Esophagus muscularis mucosa (tissue), 4 donors: Measurements from ENCODE around the gene TMEM143. TPM values are rescaled to one million over a fixed set of nuclear protein-coding genes. Genes with fewer than 3 reads are reported as not detected.
A peak's percentile ranks its signal among the peaks of the same experiment; 100 is the strongest.

ENCODE experiments used
- DNase-seq: peaks from one replicate; pipeline ENCODE4 v3.0.0-alpha.2; 2017; ENCODE audit errors: extremely low spot score
- H3K27ac ChIP-seq, 4 donors: fragments of 200-600 bp; sonication (generic); replicated peaks in 1 of 4; 1 replicate in 3 of 4; 2 replicates in 1 of 4; pipeline ENCODE4 v1.5.1; 2016 to 2019; ENCODE audit warnings: mild to moderate bottlenecking in 1 of 4
- H3K27me3 ChIP-seq, 4 donors: fragments of 200-600 bp; sonication (generic); one replicate each; pipeline versions ENCODE4 v1.5.1 to v1.6.0; 2016 to 2019
- H3K36me3 ChIP-seq, 4 donors: fragments of 200-600 bp; sonication (generic); one replicate each; pipeline ENCODE4 v1.5.1; 2016 to 2019
- H3K4me1 ChIP-seq, 4 donors: fragments of 200-600 bp; sonication (generic); one replicate each; pipeline ENCODE4 v1.5.1; 2016 to 2019
- H3K4me3 ChIP-seq, 4 donors: fragments of 200-600 bp; sonication (generic); 1 replicate in 2 of 4; 2 replicates in 2 of 4; pipeline ENCODE4 v1.5.1; 2016 to 2019; ENCODE audit warnings: mild to moderate bottlenecking in 4 of 4, moderate library complexity in 1 of 4
- H3K9me3 ChIP-seq, 4 donors: fragments of 200-600 bp; sonication (generic); 1 replicate in 3 of 4; 2 replicates in 1 of 4; pipeline ENCODE4 v1.5.1; 2016 to 2019
- CTCF ChIP-seq, 3 experiments: fragments of 200-600 bp in 2 of 3; fragments of 450-650 bp in 1 of 3; sonication (generic) in 2 of 3; IDR thresholded peaks; one replicate each; pipeline ENCODE4 v1.5.1; 2017 to 2019; ENCODE audit warnings: antibody characterized with exemption in 3 of 3, mild to moderate bottlenecking in 2 of 3, moderate library complexity in 1 of 3
- EP300 ChIP-seq: sonication (generic); formaldehyde crosslinking; IDR thresholded peaks from one replicate; pipeline ENCODE4 v1.6.1; 2017; ENCODE audit warnings: antibody characterized with exemption
- POLR2A ChIP-seq: fragments of 450-650 bp; IDR thresholded peaks from one replicate; pipeline ENCODE4 v1.6.1; 2017; ENCODE audit warnings: antibody characterized with exemption, moderate library complexity, mild to moderate bottlenecking, low read depth
- POLR2AphosphoS5 ChIP-seq, 2 donors: sonication (generic); formaldehyde crosslinking; IDR thresholded peaks; one replicate each; pipeline ENCODE4 v1.6.1; 2017; ENCODE audit warnings: antibody characterized with exemption in 2 of 2
- WGBS: methylation state at CpG from one replicate; pipeline ENCODE4 v1.1.5; 2018; 5-methylcytosine and 5-hydroxymethylcytosine counted together
- intact Hi-C: fragments of 100-400 bp; cut with DNase I; formaldehyde crosslinking; loops from one replicate; pipeline ENCODE4 v1.15.1; 2023
- total RNA-seq, 4 donors: library from RNA; depleted of rRNA; stranded (reverse); fragments of >200 nt; gene quantifications; one replicate each; pipeline versions ENCODE4 v1.1.0 to v1.2.1, GENCODE V29; 2016

Gene TMEM143
- total RNA-seq, 4 donors from 2014 or later, result 4.8 to 8.3 (median 7.1) TPM

DNA sequence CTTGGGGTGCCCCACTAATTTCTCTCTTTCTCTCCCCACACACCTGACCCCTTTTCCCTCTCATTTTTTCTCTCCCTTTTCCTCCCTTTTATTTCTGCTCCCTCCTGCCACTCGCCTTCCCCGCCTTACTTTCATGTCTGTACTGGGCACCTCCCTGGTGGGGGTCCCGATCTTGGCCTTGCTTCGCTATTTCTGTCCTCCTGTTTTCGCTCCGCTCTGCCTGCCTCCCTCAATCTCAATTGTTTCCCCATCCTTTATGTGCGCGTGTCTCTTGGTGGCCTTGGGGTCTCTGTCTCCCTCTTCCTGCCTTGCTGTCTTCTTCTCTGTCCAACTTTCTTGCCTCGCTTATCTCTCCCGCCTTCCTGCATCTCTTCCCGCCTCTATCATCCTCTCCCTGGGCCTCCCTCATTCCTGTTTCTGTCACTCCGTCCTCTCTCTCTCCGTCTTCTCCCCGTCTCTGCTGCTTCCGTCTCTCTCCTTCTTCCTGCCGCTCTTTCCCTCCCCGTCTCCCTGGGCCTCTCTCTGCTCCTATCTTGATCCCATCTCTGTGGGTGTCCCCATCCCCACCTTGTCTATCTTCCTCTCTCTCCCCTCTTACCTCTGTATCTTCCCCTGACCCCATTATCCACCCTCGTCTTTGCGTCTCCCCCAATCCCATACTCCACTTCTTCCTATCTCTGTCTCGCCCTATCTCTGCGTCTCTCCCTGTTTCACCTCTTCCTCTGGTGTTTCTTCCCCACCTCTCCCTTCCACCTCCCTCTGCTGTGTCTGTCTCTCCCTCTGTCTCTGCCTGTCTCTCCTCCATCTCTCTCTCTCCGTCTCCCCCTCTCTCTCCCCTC lies 33.7 kb upstream of the TMEM143 start:
- H3K9me3 ChIP-seq, result no peaks in the 10 kb centered on the region
- WGBS, result 65% methylated on average over 22 of the region's 22 CpGs
- peaks cover 22 to 54% (median 38%) of the 10 kb centered on the region in 4 donors for H3K4me1 ChIP-seq
- TF ChIP-seq POLR2A, result no peak
- no peak for TF ChIP-seq EP300
- TF ChIP-seq POLR2AphosphoS5 (IDR thresholded peaks at IDR 0.05), result no peak
- TF ChIP-seq CTCF (IDR thresholded peaks at IDR 0.05), result no peak
- H3K27ac ChIP-seq, result no peak overlapping the region
- intact Hi-C loops, result no loop called here
- DNase-seq, result no peak
- H3K36me3 ChIP-seq, result no peaks in the 10 kb centered on the region
- peaks cover 7 to 69% (median 54%) of the 10 kb centered on the region in 4 donors for H3K27me3 ChIP-seq
- H3K4me3 ChIP-seq, result peak overlapping the region; percentile 44 to 62 (median 46)

DNA sequence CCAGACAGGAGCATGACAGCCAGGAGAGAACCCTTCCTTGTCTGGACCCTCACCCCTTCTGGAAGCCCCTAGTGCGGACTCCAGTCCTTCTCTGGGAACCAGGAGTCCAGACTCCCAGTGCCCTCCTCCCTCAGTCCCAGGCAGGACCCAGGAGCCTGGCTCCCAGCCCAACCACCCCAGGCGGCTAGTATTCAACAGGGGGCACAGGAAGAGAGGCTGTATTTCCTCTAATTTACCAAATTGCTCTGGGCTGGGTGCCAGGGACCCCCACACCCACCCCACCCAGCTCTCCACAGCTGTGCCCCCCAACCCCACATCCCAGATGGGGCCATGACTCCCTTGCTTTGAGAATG lies 33.1 kb upstream of the TMEM143 start:
- H3K27ac ChIP-seq, result no peak overlapping the region
- peaks cover 7 to 76% (median 57%) of the 10 kb centered on the region in 4 donors for H3K27me3 ChIP-seq
- H3K4me3 ChIP-seq, result no peak overlapping the region
- no peak for DNase-seq
- peaks cover 22 to 55% (median 38%) of the 10 kb centered on the region in 4 donors for H3K4me1 ChIP-seq
- H3K36me3 ChIP-seq, result no peaks in the 10 kb centered on the region
- intact Hi-C loops, result no loop called here
- no peaks in the 10 kb centered on the region for H3K9me3 ChIP-seq
- TF ChIP-seq CTCF (IDR thresholded peaks at IDR 0.05) (no peak), EP300 (no peak), POLR2A (no peak), POLR2AphosphoS5 (IDR thresholded peaks at IDR 0.05) (no peak)
- no CpG with 5 or more reads among the region's 2 CpGs for WGBS

GRCh38 chr19:48396016-48396823 lies 32.5 kb upstream of the TMEM143 start:
- intact Hi-C loops, result no loop called here
- no peak for DNase-seq
- H3K27me3 ChIP-seq, result peaks cover 7 to 76% (median 57%) of the 10 kb centered on the region in 4 donors
- 52% methylated on average over 22 of the region's 24 CpGs for WGBS
- peaks cover 22 to 59% (median 40%) of the 10 kb centered on the region in 4 donors for H3K4me1 ChIP-seq
- TF ChIP-seq CTCF (IDR thresholded peaks at IDR 0.05) (no peak), POLR2A (no peak), POLR2AphosphoS5 (IDR thresholded peaks at IDR 0.05) (no peak), EP300 (no peak)
- no peaks in the 10 kb centered on the region for H3K36me3 ChIP-seq
- no peak overlapping the region for H3K4me3 ChIP-seq
- H3K27ac ChIP-seq, result no peak overlapping the region
- no peaks in the 10 kb centered on the region for H3K9me3 ChIP-seq

DNA sequence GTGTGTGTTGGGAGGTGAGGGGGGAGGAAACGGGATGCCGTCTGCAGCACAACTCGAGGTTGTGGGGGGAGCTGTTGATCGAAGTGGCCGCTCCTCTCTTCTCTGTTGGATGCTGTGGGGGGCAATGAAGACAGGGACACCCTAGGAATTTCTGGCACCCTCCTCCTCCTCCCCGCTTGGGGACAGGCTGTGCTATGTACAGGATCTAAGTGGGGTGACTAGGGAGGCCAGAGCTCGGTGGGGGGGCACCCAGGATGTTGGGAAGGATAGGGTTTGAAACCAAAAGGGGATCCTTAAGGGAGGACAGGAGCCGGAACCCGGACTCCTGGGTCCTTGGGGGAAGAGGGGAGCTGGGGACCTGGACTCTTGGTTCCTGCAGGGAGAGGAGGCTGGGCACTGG lies 31.8 kb upstream of the TMEM143 start:
- Histone ChIP-seq H3K36me3 (no peaks in the 10 kb centered on the region), H3K27me3 (peaks cover 7 to 76% (median 57%) of the 10 kb centered on the region in 4 donors), H3K9me3 (no peaks in the 10 kb centered on the region), H3K27ac (no peak overlapping the region), H3K4me3 (no peak overlapping the region), H3K4me1 (peaks cover 22 to 59% (median 40%) of the 10 kb centered on the region in 4 donors)
- 36% methylated on average over 9 of the region's 9 CpGs for WGBS
- DNase-seq, result no peak
- no peak for TF ChIP-seq POLR2A
- TF ChIP-seq POLR2AphosphoS5 (IDR thresholded peaks at IDR 0.05), result no peak
- no peak for TF ChIP-seq CTCF (IDR thresholded peaks at IDR 0.05)
- no peak for TF ChIP-seq EP300
- intact Hi-C loops, result no loop called here
